Measurements from ENCODE around the gene CFLAR.
A peak's percentile ranks its signal among the peaks of the same experiment; 100 is the strongest.
"Not testable (repeated sequence)": the region's sequence is repeated elsewhere in the genome, so short reads cannot be mapped to it uniquely, and the experiment has no call there.

Gene CFLAR

DNA sequence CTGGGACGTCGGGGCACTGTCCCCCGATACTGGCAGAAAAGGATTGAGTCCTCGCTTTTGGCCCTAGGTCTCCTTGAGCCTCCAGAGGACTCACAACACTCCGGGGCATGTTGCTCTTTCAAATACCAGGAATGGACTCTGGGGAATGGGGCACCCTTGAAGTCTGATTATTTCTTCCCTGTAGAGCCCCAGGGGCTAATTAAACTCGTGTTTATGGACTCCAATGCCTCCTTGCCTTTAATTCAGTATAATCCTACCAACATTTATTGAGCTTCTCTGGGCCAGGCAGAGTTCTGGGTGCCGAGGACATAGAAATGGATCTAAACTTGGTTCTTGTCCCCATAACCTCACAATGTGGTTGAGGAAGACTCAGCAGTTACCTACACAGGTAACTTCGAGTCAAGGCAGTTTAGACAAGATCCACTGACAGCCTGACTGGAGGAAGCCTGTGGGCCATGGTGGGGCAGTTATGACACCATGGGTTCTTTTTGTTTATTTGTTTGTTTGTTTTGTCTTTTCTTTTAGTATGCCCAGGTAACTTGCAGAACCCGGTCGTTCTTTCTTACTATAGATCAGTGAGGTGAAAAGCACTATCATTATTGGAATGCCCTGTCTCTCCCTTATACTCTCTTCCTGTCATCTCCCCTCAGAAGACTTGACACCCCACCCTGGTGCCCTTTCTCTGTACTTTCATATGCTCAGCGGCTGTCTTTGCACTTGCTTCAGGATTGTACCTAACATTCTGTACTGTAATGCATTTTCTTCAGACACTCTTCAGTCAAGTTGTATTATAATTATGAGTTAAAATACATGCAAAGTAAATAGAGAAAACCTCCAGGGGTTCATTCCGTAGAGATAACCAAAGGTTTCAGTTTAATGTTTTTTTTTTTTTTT is 3.2 kb downstream of the CFLAR start:
- peak; percentile 68 for DNase-seq (ENCODE audit: low spot score)

DNA sequence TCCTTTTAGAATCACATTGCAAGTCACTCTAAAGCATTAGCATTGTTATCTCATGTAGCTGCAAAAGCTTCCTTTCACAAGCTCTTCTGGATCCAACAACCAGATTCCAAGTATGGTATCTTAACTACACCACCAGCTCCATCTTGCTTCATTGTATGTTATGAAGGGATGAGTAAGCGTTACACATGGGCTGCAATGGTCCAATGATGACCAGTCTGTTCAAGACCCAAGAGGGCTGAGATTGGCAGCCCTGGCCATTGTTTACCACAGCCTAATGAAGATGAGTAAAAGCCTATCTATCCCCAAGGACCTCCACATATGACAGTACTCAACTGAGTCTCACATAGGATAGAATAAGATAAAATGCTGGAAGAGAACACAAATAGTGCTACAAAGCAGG is 6.3 kb downstream of the CFLAR start:
- no peak for DNase-seq (ENCODE audit: low spot score)

DNA sequence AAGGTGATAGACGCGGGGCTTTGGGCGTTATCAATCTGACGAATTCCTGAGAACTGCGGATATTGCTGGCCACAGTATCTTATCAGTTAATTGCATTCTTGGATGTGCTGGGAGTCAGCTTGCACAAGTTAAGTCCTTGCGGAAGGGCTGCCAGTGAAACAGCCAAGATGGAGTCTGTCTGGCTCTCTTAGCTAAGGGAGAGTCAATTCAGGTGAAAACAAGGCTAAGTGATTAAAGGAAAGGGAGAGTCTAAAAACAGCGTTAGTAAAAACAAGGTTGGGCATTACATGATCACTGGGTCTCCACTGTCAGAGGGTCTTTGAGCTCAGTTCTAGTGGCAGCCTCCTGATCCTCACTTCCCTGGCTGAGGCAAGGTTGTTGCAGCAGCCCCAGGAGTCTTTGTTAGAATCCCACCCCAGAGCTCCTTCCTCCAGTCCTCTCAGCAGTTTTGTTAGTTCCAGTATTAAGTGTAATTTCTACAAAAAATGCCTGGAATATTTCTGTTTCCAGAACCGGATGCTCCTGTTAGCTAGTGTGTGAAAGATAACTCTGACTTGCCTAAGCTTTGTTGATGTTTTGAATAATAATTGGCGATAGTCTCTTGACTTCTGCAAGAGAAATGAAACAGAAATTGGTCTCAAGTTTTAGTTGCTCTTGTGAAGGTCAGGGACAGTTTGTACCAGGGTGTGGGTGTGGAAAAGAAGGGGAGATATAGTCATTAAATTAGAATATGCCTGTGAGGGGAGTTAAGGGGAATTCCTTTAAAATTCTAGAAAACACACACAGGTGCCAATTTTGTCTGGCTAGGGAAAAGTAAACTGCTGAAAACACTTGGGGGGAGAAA is 10.6 kb downstream of the CFLAR start:
- DNase-seq (ENCODE audit: low spot score), result peak; percentile 57

DNA sequence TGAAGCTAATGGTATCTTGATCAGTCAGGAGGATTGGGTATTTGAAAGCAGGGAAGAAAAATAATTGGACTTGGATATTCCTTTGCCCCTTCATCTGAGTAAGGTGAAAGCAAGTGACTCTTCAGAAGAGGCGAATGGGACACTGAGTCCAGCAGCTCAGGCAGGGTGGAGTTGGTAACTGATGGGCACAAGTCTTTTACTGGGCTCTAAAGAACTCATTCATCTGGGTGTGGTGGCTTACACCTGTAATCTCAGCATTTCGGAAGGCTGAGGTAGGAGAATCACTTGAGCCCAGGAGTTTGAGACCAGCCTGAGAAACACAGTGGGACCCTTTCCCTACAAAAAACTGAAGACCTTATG is 11.2 kb downstream of the CFLAR start:
- peak; percentile 69 for DNase-seq (ENCODE audit: low spot score)

DNA sequence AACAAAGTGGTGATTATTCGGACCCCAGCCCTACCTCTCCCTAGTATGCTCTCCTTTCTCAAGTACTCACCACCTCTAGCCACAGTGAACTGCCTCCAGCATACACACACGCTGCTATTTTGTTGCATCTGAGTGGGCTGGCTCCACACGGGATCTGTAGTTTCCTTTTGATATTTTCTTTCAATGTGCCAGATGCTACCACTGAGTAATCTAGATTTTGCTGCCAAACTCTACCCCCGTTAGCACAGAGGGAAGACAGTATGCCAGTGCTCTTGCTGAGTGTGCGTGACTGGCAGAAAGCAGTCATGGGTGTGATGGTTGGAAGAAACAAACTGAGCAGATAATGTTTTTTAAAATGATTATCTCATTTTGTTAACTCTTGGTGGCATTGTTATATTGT is 11.6 kb downstream of the CFLAR start:
- peak; percentile 83 for DNase-seq (ENCODE audit: low spot score)

DNA sequence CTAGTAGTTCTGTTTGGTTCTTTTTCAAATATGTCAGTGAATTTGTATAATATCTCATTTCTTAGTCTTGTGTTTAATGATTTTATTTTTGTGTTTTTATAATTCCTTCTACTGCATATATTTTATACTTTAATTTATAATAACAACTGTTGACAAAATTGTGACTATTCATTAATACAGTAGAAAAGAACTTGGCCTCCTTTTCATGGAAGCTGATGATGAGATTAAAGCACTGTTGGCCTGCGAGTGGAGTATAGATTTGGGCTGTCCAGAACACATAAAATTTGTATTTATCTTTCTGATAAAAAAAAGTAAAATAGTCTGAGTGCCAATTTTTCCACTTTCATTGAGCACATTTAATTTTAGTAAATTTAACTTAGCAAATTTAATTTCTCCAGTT is 12.1 kb downstream of the CFLAR start:
- no peak for DNase-seq (ENCODE audit: low spot score)

DNA sequence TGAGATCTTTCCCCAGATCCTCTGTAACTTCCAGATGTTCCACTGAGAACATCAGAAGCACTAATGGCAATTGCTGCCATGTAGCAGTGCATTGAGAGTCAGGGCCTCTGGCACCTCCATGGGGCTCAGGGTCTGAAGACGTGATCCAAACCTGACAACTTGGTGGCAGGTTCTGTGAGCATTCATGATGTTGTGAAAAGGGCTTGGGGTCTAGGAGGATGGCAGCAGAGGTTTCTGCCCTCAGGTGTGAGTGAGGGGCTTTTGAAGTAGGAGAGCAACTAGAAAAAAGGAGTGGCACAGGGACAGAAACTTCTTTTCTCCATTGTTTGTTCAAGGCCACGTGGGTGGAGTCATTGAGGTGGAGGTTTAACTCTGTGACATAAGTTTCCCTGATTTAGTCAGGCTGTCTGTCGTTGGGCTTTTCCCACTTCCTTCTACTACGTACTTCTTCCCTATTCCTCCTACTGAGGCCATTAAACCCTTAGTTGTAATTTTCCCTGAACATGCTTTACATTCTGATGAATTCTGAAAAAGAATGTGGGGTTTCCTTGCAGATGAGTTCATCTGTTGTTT is 13.1 kb downstream of the CFLAR start:
- peak; percentile 37 for DNase-seq (ENCODE audit: low spot score)

DNA sequence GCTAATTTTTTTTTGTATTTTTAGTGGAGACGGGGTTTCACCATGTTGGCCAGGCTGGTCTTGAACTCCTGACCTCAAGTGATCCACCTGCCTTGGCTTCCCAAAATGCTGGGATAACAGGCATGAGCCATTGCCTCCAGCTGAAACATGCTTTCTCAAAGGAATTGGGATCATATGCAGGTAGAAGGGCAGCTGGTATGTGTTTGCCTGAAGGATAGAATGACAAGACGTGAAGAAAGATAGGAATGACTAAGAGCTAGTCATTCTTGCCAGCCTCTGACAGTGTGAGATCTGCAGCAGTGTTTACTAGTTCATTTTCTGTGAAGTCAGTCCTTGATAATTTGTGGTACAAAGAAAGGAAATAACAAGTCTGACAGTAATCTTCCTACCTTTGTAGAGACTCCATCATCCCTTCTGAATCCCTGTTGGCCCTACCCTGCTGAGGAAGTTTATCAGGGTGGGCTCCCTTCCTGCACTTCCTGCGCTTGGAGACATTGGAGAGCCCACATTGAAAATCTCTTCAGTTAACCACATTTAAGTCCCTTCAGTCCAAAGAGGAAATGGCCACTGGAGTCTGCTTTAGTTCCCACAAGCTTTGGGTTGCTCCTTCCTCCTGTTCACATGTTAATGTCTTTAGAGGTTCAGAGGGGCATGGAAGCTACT is 14.7 kb downstream of the CFLAR start:
- peak; percentile 80 for DNase-seq (ENCODE audit: low spot score)

DNA sequence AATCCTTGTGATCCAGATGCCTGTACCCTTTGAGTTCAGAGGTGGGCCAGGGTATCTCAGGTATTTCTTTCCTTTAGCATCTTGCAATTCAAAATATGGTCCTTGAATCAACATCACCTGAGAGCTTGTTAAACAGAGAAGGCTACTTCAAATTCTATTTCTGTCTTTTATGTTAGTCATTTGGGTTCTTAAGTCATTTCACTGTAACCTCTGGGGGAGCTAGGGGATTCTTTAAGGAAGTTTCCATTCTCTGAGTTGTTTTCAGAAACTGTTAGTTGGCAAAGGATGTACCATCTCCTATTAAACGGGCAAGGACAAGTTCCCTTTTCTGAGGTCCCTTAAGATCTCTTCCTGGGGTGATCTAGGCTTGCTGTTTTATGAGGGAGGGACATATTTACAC is 16.6 kb downstream of the CFLAR start:
- no peak for DNase-seq (ENCODE audit: low spot score)

DNA sequence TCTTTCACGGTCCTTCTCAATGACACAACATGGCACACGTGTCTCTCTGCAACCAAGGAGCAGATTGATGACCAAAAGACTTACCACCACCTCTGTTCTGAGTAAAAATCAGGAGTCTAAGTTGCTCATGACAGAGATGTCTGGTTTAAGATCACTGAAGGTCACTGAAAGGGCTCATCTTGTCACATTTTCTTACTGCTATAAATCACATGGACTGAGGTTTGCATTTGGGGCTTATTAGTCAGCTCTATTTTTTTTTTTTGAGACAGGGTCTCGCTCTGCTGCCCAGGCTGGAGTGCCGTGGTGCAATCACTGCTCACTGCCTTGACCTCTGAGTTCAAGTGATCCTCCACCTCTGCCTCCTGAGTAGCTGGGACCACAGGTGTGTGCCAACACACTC is 19.4 kb downstream of the CFLAR start:
- DNase-seq (ENCODE audit: low spot score), result no peak

DNA sequence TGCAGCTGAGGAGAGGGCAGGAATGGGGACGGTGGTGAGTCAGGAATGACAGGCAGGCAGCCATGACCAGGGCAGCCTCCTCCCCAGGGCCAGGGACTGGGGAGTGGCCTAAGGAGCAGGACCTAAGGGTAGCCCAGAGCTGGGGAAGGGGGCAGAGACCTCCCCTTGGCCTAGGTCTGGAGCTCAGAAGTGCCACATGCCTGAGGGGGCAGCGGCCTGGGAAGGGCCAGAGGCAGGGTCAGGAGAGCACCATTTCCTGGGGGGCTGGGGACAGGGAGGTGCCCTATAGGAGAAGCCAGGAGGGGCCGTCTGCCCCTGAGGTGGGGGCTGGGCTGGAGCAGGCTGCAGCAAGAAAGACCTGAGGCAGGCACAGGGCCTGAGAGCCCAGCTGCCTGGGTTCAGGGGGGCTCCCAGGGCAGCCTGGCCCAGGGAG is 20.9 kb downstream of the CFLAR start:
- no peak for DNase-seq (ENCODE audit: low spot score)

DNA sequence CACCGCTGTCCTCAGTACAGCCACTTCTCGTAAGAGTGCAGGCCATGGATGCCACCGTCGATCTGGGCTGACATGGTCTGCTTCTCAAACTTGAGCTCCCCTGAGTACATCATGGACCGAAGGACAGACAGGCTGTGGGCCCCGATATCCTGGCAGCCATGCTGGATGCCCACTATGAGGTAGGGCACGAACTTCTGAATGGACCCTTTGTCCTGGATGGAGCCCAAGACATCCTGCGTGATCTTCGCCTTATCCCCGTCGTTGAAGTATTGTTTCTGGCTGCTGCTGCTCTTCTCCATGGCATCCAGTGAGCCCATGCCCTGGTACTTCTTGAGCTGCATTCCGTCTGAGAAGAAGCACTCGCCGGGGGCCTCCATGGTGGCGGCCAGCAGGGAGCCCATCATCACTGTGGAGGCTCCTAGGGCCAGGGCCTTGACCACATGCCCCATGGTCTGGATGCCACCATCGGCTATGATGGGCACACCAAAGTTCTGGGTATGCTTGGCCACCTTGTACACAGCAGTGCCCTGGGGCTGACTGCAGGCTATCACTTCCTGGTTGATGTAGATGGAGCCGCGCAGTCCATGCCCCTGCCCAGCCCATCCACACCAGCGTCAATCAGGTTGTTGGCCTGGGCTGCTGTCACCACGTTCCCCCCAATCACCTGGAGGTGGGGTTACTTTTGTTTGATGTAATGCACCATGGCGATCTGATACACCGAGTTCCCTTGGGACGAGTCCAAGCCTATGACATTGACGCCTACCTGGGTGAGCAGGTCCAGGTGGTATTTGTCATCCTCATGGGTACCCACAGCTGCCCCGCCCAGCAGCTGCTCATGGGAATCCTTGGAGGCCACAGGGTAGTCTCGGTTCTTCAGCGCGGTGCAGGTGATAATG is 21.8 kb downstream of the CFLAR start:
- no peak for DNase-seq (ENCODE audit: low spot score)

DNA sequence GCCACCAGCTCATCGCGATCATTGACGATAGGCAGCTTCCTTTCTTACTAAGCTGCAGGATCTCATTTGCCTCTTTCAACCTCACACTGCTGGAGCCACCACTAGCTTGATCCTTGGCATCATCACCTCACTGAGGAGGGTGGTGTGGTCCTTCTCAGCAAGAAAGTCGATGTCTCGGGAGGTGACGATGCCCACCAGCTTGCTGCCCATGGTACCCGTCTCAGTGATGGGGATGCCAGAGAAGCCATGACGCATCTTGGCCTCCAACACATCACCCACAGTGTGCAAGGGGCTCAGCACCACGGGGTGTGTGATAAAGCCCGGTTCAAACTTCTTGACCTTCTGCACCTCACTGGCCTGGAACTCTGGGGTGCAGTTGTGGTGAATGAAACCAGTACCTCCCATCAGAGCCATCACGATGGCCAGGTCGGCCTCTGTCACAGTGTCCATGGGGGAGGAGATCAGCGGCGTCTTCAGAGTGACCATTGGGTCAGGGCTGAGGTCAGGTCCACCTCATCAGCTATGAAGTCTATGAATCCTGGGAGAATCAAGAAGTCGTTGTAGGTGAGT is 22.5 kb downstream of the CFLAR start:
- no peak for DNase-seq (ENCODE audit: low spot score)

DNA sequence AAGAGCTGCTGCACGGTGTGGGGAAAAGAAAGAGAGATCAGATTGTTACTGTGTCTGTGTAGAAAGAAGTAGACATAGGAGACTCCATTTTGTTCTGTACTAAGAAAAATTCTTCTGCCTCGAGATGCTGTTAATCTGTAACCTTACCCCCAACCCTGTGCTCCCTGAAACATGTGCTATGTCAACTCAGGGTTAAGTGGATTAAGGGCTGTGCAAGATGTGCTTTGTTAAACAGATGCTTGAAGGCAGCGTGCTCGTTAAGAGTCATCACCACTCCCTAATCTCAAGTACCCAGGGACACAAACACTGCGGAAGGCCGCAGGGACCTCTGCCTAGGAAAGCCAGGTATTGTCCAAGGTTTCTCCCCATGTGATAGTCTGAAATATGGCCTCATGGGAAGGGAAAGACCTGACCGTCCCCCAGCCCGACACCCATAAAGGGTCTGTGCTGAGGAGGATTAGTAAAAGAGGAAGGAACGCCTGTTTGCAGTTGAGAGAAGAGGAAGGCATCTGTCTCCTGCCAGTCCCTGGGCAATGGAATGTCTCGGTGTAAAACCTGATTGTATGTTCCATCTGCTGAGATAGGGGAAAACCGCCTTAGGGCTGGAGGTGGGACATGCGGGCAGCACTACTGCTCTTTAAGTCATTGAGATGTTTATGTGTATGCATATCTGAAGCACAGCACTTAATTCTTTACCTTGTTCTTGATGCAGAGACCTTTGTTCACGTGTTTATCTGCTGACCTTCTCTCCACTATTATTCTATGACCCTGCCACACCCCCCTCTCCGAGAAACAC is 23.2 kb downstream of the CFLAR start:
- not testable (repeated sequence) for DNase-seq (ENCODE audit: low spot score)

DNA sequence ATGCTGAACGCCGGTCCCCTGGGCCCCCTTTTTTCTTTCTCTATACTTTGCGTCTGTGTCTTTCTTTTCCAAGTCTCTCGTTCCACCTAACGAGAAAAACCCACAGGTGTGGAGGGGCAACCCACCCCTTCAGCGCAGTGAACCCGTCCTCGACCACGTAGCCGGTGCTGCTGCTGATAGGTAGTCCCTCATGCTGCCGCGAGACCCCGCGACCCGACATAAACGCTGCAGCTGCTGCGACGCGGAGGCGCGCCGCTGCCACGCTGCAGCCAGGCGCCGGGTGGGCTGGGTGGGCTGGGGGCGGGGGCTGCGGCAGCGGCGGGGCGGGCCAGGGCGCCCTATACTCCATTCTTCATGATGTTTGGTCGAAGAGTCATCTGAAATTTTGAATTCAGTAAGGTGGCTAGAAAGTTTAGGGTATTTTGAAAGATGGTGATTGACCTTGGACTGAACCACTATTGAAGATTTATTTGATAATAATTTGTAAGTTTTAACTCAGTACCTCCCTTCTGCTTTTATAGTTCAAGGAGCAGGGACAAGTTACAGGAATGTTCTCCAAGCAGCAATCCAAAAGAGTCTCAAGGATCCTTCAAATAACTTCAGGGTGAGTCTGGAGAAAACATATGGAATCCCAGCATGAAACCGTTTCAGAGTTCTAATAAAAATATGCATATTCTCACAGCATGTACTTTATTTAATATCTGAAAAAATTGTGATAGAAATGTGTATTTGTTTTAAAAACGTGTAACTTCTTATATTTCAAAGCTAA is 24.1 kb downstream of the CFLAR start:
- DNase-seq (ENCODE audit: low spot score), result no peak

DNA sequence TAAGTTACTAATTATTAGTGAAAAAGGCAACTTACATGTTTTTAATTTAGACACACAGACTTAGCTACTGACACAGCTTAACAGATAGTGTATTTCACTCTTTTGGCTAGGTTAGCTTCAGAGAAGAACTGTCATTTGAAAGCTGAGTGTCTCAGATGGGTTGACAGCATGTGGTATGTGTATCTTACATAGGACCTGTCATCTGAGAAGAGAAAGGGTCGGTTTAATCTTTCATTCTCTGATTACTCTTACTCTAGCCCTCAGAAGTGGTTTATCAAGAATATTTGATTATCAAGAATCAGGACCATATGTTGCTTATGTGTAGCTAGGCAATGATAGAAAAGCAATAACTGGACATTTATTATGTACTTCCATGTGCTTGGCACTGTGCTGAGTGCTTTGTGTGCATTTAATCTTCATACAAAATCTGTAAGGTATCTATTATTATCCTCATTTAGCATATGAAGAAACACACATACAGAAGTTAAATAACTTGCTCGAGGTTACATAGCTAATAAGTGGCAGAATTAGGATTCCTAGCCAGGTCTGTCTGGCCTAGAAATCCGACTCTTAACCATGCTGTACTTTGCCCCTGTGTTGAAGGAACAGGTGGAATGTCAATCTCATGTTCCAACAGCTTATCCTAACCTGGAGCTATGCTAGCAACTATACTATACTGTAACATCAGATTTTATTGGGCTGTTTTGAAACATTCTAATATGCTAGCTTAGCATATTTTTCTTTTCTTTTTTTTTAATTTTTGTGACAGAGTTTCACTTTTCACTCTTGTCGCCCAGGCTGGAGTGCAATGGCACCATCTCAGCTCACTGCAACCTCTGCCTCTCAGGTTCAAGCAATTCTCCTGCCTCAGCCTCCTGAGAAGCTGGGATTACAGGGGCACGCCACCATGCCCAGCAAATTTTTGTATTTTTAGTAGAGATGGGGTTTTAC is 28.4 kb downstream of the CFLAR start:
- no peak for DNase-seq (ENCODE audit: low spot score)

DNA sequence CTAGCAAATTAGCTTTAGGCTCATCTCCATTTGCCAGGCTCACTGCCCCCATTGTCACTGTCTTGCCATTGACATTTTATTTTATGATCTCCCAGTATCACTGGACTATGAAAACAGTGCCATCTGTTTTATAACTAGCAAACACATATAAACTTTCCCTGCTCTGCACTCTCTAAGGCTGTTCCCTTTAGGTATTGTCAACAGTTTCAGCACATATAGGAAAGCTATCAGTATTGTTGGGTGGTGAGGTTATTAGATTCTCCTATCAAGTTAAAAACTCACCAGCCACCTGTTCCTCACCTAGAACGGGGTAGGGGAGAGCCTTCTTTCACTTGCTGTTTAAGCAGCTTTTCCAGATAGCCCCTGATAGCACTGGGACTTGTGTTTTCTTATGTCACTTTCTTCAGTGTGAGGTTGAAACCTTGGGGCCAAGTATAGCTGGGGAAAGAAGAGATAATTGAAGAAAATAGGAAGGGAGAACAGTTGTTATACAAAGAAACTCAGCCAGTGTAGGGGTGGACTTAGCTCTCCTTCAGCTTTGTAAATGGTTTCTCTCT is 32.5 kb downstream of the CFLAR start:
- DNase-seq (ENCODE audit: low spot score), result no peak
